ENCODE results near the gene PPM1K. TPM values are rescaled to one million over a fixed set of nuclear protein-coding genes. Genes with fewer than 3 reads are reported as not detected.
A peak's percentile ranks its signal among the peaks of the same experiment; 100 is the strongest.

PPM1K gene
- total RNA-seq, 1 experiment from 2014 or later, result 10.4 TPM

- no peak overlapping the region for H2BK15ac ChIP-seq (ENCODE audit: low read depth, low read length)
- no peak overlapping the region for H3K23ac ChIP-seq (ENCODE audit: insufficient read length, low read depth, low read length)
- no peaks in the 10 kb centered on the region; the same call in 1 of the 2 replicates for H3K4me1 ChIP-seq (ENCODE audit: insufficient read depth, low read length)
- peak; percentile 28 for DNase-seq
- no peak overlapping the region for H3K4me2 ChIP-seq (ENCODE audit: insufficient read depth, insufficient read length, low read length)
- H2BK120ac ChIP-seq (ENCODE audit: low read depth, low read length, poor library complexity, severe bottlenecking), result no peak overlapping the region
- H4K8ac ChIP-seq (replicated peaks; ENCODE audit: insufficient read length, low read depth, low read length), result no peak overlapping the region
- H3K4ac ChIP-seq (ENCODE audit: low read depth, low read length), result no peak overlapping the region
- H3K4me1 Mint-ChIP-seq, result peaks cover 32 to 33% of the 10 kb centered on the region in 2 experiments
- H2BK12ac ChIP-seq (ENCODE audit: insufficient read length, low read depth, low read length), result no peak overlapping the region
- no peak overlapping the region for H2BK20ac ChIP-seq (ENCODE audit: low read depth, low read length, poor library complexity, severe bottlenecking)
- H2BK5ac ChIP-seq (ENCODE audit: insufficient read length, low read length), result no peak overlapping the region
- no peak overlapping the region for H3K56ac ChIP-seq (ENCODE audit: insufficient read length, low read depth, low read length)
- no peaks in the 10 kb centered on the region for H3K79me2 ChIP-seq (ENCODE audit: insufficient read depth, low read length)
- peak overlapping the region; percentile 46 for H3K18ac ChIP-seq (ENCODE audit: insufficient read length, low read depth, low read length)
- no peak overlapping the region for H3T11ph ChIP-seq (ENCODE audit: low read length)
- H3K4me3 Mint-ChIP-seq, result no peak overlapping the region
- no peak overlapping the region for H4K91ac ChIP-seq (ENCODE audit: insufficient read length, low read depth, low read length)
- H2AFZ ChIP-seq (ENCODE audit: low read length), result peak overlapping the region; percentile 1
- H3K14ac ChIP-seq (ENCODE audit: insufficient read depth, low read length), result 0 out of 2 replicates have a peak overlapping the region, but pooled peaks have one; percentile 2
- H3K27ac Mint-ChIP-seq, result peak overlapping the region; percentile 46 to 93 (median 59); a peak in 6 of 7 replicates
- H3K36me3 Mint-ChIP-seq (ENCODE audit: insufficient read depth in 1 of 3, low read depth in 3 of 3), result peaks cover 0 to 21% (median 1%) of the 10 kb centered on the region in 3 experiments; a peak in 4 of 7 replicates
- H3K27me3 Mint-ChIP-seq (ENCODE audit: low read depth), result no peaks in the 10 kb centered on the region
- H4K5ac ChIP-seq (ENCODE audit: insufficient read length, low read depth, low read length), result no peak overlapping the region
- H3K9me3 ChIP-seq (ENCODE audit: control insufficient read depth, low read depth, low read length), result no peaks in the 10 kb centered on the region
- TF ChIP-seq CTCF (conservative IDR thresholded peaks at IDR 0.05), result no peak
- WGBS (ENCODE audit: extremely low coverage, insufficient read length, low lambda C conversion rate), result no CpG with 5 or more reads among the region's 5 CpGs
- no peak overlapping the region for H3K27ac ChIP-seq (ENCODE audit: insufficient read length, low read depth, low read length)
- no peaks in the 10 kb centered on the region for H3K27me3 ChIP-seq (ENCODE audit: insufficient read depth, low read length)
- H2AK5ac ChIP-seq (ENCODE audit: insufficient read length, low read length), result no peak overlapping the region
- no peaks in the 10 kb centered on the region for H3K23me2 ChIP-seq (ENCODE audit: insufficient read length, low read depth, low read length, poor library complexity, severe bottlenecking)
- H3K9ac ChIP-seq (ENCODE audit: extremely low read depth, insufficient read length, low read length), result no peak overlapping the region
- H3K9me3 Mint-ChIP-seq, result peaks cover 9 to 17% of the 10 kb centered on the region in 2 experiments; a peak in 4 of 5 replicates
- no peaks in the 10 kb centered on the region for H3K79me1 ChIP-seq (ENCODE audit: insufficient read depth, low read depth, low read length, poor library complexity, severe bottlenecking)
- H4K20me1 ChIP-seq (ENCODE audit: control insufficient read depth, insufficient read depth, insufficient read length), result no peaks in the 10 kb centered on the region
Measured at GRCh38 chr4:88320780-88321373, 36.5 kb upstream of the PPM1K start.

All from H9 (cell line).